Astrocyte (in vitro differentiated cells and primary cell): ENCODE data around the gene BEST3.

Source experiments
- CTCF ChIP-seq: IDR thresholded peaks from 2 replicates; pipeline ENCODE4 v1.5.1; 2011; ENCODE audit warnings: low read depth, mild to moderate bottlenecking, inconsistent platforms, low read length, moderate library complexity; ENCODE audit not compliant: insufficient read depth
- EZH2 ChIP-seq: IDR thresholded peaks from 2 replicates; pipeline ENCODE4 v1.6.1; 2012; ENCODE audit warnings: mild to moderate bottlenecking, low read length, inconsistent platforms; ENCODE audit not compliant: insufficient read depth

GRCh38 chr12:69633061-69633460 lies 66.0 kb downstream of the BEST3 start:
- TF ChIP-seq CTCF: no peak
- TF ChIP-seq EZH2: no peak
